Neural cell (in vitro differentiated cells): Measurements from ENCODE around the gene UBALD1.

Experiments
- EZH2 ChIP-seq: fragments of 200-600, 300-800 bp; shearing (Covaris generic), sonication (generic); IDR thresholded peaks from 2 replicates; pipeline ENCODE4 v1.6.1; 2014; ENCODE audit warnings: antibody characterized with exemption, low read length, borderline replicate concordance, mild to moderate bottlenecking; ENCODE audit not compliant: insufficient read depth, poor library complexity, severe bottlenecking
- POLR2AphosphoS5 ChIP-seq: IDR thresholded peaks from 2 replicates; pipeline ENCODE4 v1.6.1; 2012
- RAD21 ChIP-seq: fragments of 450-650 bp; conservative IDR thresholded peaks from 2 replicates; pipeline ENCODE4 v1.6.1; 2014; ENCODE audit warnings: antibody characterized with exemption, mild to moderate bottlenecking, moderate library complexity
- TAF1 ChIP-seq: IDR thresholded peaks from 2 replicates; pipeline ENCODE4 v1.6.1; 2012; ENCODE audit warnings: low read depth
- TF ChIP-seq, protein P1 (sequence below): fragments of 450-650 bp; IDR thresholded peaks from 2 replicates; pipeline ENCODE4 v1.5.1; 2014; ENCODE audit warnings: antibody characterized with exemption, mild to moderate bottlenecking, moderate library complexity; ENCODE audit not compliant: poor library complexity, severe bottlenecking
- TF ChIP-seq, protein P2 (sequence below): IDR thresholded peaks from 2 replicates; pipeline ENCODE4 v1.6.1; 2012; ENCODE audit warnings: borderline replicate concordance

DNA sequence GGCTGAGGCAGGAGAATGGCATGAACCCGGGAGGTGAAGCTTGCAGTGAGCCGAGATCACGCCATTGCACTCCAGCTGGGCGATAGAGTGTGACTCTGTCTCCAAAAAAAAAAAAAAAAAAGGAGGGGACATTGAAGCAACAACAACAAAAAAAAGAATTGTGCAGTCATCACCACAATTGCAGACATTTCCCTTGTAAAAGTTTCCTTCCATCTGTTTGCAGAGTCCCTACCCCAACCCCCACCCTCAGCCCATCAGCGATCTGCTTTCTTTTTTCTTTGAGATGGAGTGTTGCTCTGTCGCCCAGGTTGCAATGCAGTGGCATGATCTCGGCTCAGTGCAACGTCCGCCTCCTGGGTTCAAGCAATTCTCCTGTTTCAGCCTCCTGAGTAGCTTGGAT lies 13.6 kb upstream of the UBALD1 start:
- TF ChIP-seq EZH2 (no peak), TAF1 (no peak), RAD21 (no peak), POLR2AphosphoS5 (no peak)
- TF ChIP-seq, protein P1, sequence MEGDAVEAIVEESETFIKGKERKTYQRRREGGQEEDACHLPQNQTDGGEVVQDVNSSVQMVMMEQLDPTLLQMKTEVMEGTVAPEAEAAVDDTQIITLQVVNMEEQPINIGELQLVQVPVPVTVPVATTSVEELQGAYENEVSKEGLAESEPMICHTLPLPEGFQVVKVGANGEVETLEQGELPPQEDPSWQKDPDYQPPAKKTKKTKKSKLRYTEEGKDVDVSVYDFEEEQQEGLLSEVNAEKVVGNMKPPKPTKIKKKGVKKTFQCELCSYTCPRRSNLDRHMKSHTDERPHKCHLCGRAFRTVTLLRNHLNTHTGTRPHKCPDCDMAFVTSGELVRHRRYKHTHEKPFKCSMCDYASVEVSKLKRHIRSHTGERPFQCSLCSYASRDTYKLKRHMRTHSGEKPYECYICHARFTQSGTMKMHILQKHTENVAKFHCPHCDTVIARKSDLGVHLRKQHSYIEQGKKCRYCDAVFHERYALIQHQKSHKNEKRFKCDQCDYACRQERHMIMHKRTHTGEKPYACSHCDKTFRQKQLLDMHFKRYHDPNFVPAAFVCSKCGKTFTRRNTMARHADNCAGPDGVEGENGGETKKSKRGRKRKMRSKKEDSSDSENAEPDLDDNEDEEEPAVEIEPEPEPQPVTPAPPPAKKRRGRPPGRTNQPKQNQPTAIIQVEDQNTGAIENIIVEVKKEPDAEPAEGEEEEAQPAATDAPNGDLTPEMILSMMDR, result no peak
- TF ChIP-seq, protein P2, sequence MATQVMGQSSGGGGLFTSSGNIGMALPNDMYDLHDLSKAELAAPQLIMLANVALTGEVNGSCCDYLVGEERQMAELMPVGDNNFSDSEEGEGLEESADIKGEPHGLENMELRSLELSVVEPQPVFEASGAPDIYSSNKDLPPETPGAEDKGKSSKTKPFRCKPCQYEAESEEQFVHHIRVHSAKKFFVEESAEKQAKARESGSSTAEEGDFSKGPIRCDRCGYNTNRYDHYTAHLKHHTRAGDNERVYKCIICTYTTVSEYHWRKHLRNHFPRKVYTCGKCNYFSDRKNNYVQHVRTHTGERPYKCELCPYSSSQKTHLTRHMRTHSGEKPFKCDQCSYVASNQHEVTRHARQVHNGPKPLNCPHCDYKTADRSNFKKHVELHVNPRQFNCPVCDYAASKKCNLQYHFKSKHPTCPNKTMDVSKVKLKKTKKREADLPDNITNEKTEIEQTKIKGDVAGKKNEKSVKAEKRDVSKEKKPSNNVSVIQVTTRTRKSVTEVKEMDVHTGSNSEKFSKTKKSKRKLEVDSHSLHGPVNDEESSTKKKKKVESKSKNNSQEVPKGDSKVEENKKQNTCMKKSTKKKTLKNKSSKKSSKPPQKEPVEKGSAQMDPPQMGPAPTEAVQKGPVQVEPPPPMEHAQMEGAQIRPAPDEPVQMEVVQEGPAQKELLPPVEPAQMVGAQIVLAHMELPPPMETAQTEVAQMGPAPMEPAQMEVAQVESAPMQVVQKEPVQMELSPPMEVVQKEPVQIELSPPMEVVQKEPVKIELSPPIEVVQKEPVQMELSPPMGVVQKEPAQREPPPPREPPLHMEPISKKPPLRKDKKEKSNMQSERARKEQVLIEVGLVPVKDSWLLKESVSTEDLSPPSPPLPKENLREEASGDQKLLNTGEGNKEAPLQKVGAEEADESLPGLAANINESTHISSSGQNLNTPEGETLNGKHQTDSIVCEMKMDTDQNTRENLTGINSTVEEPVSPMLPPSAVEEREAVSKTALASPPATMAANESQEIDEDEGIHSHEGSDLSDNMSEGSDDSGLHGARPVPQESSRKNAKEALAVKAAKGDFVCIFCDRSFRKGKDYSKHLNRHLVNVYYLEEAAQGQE, result no peak
